Gastroesophageal sphincter (tissue), 4 donors: ENCODE measurements around the gene EIF2D. TPM values are rescaled to one million over a fixed set of nuclear protein-coding genes. Genes with fewer than 3 reads are reported as not detected.
"Not testable (repeated sequence)": the region's sequence is repeated elsewhere in the genome, so short reads cannot be mapped to it uniquely, and the experiment has no call there.

ENCODE experiments used
- ATAC-seq: fragments of 150-250 bp; one replicate; pipeline ENCODE4 v1.9.1; 2016; ENCODE audit warnings: mild to moderate bottlenecking, moderate library complexity
- H3K27ac ChIP-seq, 4 donors: fragments of 200-600 bp; sonication (generic) in 3 of 4; 1 replicate in 3 of 4; 2 replicates in 1 of 4; pipeline ENCODE4 v1.5.1; 2016 to 2019
- H3K27me3 ChIP-seq: fragments of 200-600 bp; sonication (generic); one replicate; pipeline ENCODE4 v1.5.1; 2019
- H3K36me3 ChIP-seq, 2 donors: fragments of 200-600 bp; sonication (generic); one replicate each; pipeline ENCODE4 v1.5.1; 2019; ENCODE audit warnings: control low read depth in 1 of 2
- H3K4me1 ChIP-seq, 3 donors: fragments of 200-600 bp; sonication (generic); 1 replicate in 2 of 3; 2 replicates in 1 of 3; pipeline ENCODE4 v1.5.1; 2016 to 2019; ENCODE audit warnings: control low read depth in 2 of 3
- H3K4me3 ChIP-seq, 2 donors: fragments of 200-600 bp; sonication (generic); one replicate each; pipeline ENCODE4 v1.5.1; 2019; ENCODE audit warnings: mild to moderate bottlenecking in 1 of 2, moderate library complexity in 1 of 2
- H3K9me3 ChIP-seq, 3 donors: fragments of 200-600 bp; sonication (generic); one replicate each; pipeline ENCODE4 v1.5.1; 2017 to 2019; ENCODE audit warnings: control low read depth in 2 of 3
- CTCF ChIP-seq, 4 experiments: fragments of 200-600 bp in 2 of 4; fragments of 450-650 bp in 2 of 4; sonication (generic) in 1 of 4; IDR thresholded peaks; one replicate each; pipeline ENCODE4 v1.5.1; 2017 to 2019; ENCODE audit warnings: antibody characterized with exemption in 4 of 4, mild to moderate bottlenecking in 2 of 4, moderate library complexity in 2 of 4
- EP300 ChIP-seq: sonication (generic); formaldehyde crosslinking; IDR thresholded peaks from one replicate; pipeline ENCODE4 v1.6.1; 2017; ENCODE audit warnings: antibody characterized with exemption, mild to moderate bottlenecking
- POLR2A ChIP-seq, 2 donors: fragments of 450-650 bp; IDR thresholded peaks; one replicate each; pipeline ENCODE4 v1.6.1; 2017; ENCODE audit warnings: antibody characterized with exemption in 2 of 2, mild to moderate bottlenecking in 2 of 2, moderate library complexity in 1 of 2
- POLR2AphosphoS5 ChIP-seq: sonication (generic); formaldehyde crosslinking; IDR thresholded peaks from one replicate; pipeline ENCODE4 v1.6.1; 2017; ENCODE audit warnings: antibody characterized with exemption
- WGBS, 2 donors: methylation state at CpG; one replicate each; pipeline ENCODE4 v1.1.5; 2018; ENCODE audit warnings: low coverage in 1 of 2; 5-methylcytosine and 5-hydroxymethylcytosine counted together
- total RNA-seq, 4 donors: library from RNA; depleted of rRNA; stranded (reverse); fragments of >200 nt; gene quantifications; one replicate each; pipeline ENCODE4 v1.1.0, GENCODE V29; 2016

The EIF2D gene
- total RNA-seq, 4 donors from 2014 or later = 43.7 to 60.1 (median 52.6) TPM

- Histone ChIP-seq H3K27me3 (no peaks in the 10 kb centered on the region), H3K4me1 (no peaks in the 10 kb centered on the region), H3K4me3 (no peak overlapping the region), H3K27ac (no peak overlapping the region), H3K36me3 (peaks cover 3 to 36% of the 10 kb centered on the region in 2 donors), H3K9me3 (no peaks in the 10 kb centered on the region)
- WGBS, 2 donors = 67 to 100% methylated on average over 3 of the region's 3 CpGs
- no peak for ATAC-seq
- TF ChIP-seq CTCF (IDR thresholded peaks at IDR 0.05) (no peak), EP300 (no peak), POLR2A (IDR thresholded peaks at IDR 0.05) (no peak), POLR2AphosphoS5 (no peak)
Measured at GRCh38 chr1:206643118-206643698, 30.9 kb upstream of the EIF2D start.

GRCh38 chr1:206642074-206642473 lies 29.8 kb upstream of the EIF2D start:
- ATAC-seq, H3K9me3 ChIP-seq, H3K4me3 ChIP-seq, H3K27me3 ChIP-seq, H3K27ac ChIP-seq: not testable (repeated sequence)
- WGBS, 2 donors = 100% methylated on average over 1 of the region's 2 CpGs; no CpG with 5 or more reads in 1 of the 2 donors
- Histone ChIP-seq H3K36me3 (peaks cover 0 to 25% of the 10 kb centered on the region in 2 donors), H3K4me1 (peaks cover 0 to 10% (median 5%) of the 10 kb centered on the region in 3 donors)

- TF ChIP-seq EP300 (no peak), POLR2A (IDR thresholded peaks at IDR 0.05) (no peak), POLR2AphosphoS5 (no peak), CTCF (IDR thresholded peaks at IDR 0.05) (no peak)
- no peaks in the 10 kb centered on the region for H3K27me3 ChIP-seq
- H3K4me3 ChIP-seq = no peak overlapping the region
- H3K36me3 ChIP-seq = peaks cover 0 to 10% of the 10 kb centered on the region in 2 donors
- no peaks in the 10 kb centered on the region for H3K9me3 ChIP-seq
- H3K4me1 ChIP-seq = peaks cover 0 to 44% (median 16%) of the 10 kb centered on the region in 3 donors
- peak overlapping the region in 2 of 4 donors; percentile 84 to 90 for H3K27ac ChIP-seq
- ATAC-seq = no peak
Measured at GRCh38 chr1:206637605-206638004, 25.3 kb upstream of the EIF2D start.

GRCh38 chr1:206636671-206637070 lies 24.4 kb upstream of the EIF2D start:
- Histone ChIP-seq H3K4me1 (peaks cover 0 to 45% (median 16%) of the 10 kb centered on the region in 3 donors), H3K27me3 (no peaks in the 10 kb centered on the region), H3K36me3 (peaks cover 0 to 7% of the 10 kb centered on the region in 2 donors), H3K9me3 (no peaks in the 10 kb centered on the region), H3K27ac (peak overlapping the region in 2 of 4 donors; percentile 84 to 90), H3K4me3 (peak overlapping the region in 1 of 2 donors; percentile 76)
- TF ChIP-seq CTCF (IDR thresholded peaks at IDR 0.05) (no peak), POLR2A (IDR thresholded peaks at IDR 0.05) (no peak), EP300 (no peak), POLR2AphosphoS5 (no peak)
- 26 to 27% methylated on average over 4 of the region's 4 CpGs for WGBS, 2 donors
- ATAC-seq = no peak

- peak overlapping the region; percentile 34 to 90 (median 86) for H3K27ac ChIP-seq
- H3K27me3 ChIP-seq = no peaks in the 10 kb centered on the region
- H3K36me3 ChIP-seq = peaks cover 0 to 6% of the 10 kb centered on the region in 2 donors
- TF ChIP-seq EP300 = no peak
- no peak for TF ChIP-seq CTCF (IDR thresholded peaks at IDR 0.05)
- TF ChIP-seq POLR2A (IDR thresholded peaks at IDR 0.05) = no peak
- TF ChIP-seq POLR2AphosphoS5 = no peak
- H3K4me3 ChIP-seq = peak overlapping the region; percentile 64 to 76
- peaks cover 0 to 50% (median 16%) of the 10 kb centered on the region in 3 donors for H3K4me1 ChIP-seq
- no peak for ATAC-seq
- 3 to 15% methylated on average over 6 to 9 of the region's 14 CpGs for WGBS, 2 donors
- H3K9me3 ChIP-seq = no peaks in the 10 kb centered on the region
Measured at GRCh38 chr1:206635978-206636345, 23.7 kb upstream of the EIF2D start.
